ENCODE results near the gene IL23R.
A peak's percentile ranks its signal among the peaks of the same experiment; 100 is the strongest.
"Not testable (repeated sequence)": the region's sequence is repeated elsewhere in the genome, so short reads cannot be mapped to it uniquely, and the experiment has no call there.

Gene IL23R
- 0.27 to 0.88 (median 0.45) reads per million in 4 experiments for total RNA-seq

- DNase-seq: no peak
Measured at GRCh38 chr1:67166196-67166595, at the start of gene IL23R. Gene IL23R, plus strand, starts transcription at chr1:67166454. Its CDS starts 1,667 bp downstream, at chr1:67168121.

- no peak for DNase-seq
Measured at GRCh38 chr1:67118191-67118590, 48.1 kb upstream of the IL23R start.

GRCh38 chr1:67118646-67119045 is 47.6 kb upstream of the IL23R start:
- DNase-seq: no peak

- no peak for DNase-seq
Measured at GRCh38 chr1:67120855-67121619, 45.2 kb upstream of the IL23R start.

- DNase-seq: no peak
Measured at GRCh38 chr1:67124455-67124854, 41.8 kb upstream of the IL23R start.

- no peak for DNase-seq
Measured at GRCh38 chr1:67126111-67126746, 40.0 kb upstream of the IL23R start.

- DNase-seq: no peak
Measured at GRCh38 chr1:67126974-67127373, 39.3 kb upstream of the IL23R start.

- DNase-seq: no peak
Measured at GRCh38 chr1:67130673-67131072, 35.6 kb upstream of the IL23R start.

GRCh38 chr1:67133177-67133576 is 33.1 kb upstream of the IL23R start:
- DNase-seq: no peak

- peak; percentile 8 for DNase-seq
Measured at GRCh38 chr1:67134695-67135094, 31.6 kb upstream of the IL23R start, which contains the start of gene C1orf141. Gene C1orf141, minus strand, starts transcription at chr1:67134970. Its CDS starts 7,730 bp downstream, at chr1:67127240.

- DNase-seq: no peak
Measured at GRCh38 chr1:67135354-67135753, 30.9 kb upstream of the IL23R start.

GRCh38 chr1:67137307-67137753 is 28.9 kb upstream of the IL23R start:
- DNase-seq: no peak

- no peak for DNase-seq
Measured at GRCh38 chr1:67138813-67139499, 27.3 kb upstream of the IL23R start.

- no peak for DNase-seq
Measured at GRCh38 chr1:67140460-67140859, 25.8 kb upstream of the IL23R start.

- not testable (repeated sequence) for DNase-seq
Measured at GRCh38 chr1:67141832-67142231, 24.4 kb upstream of the IL23R start.

- DNase-seq: no peak
Measured at GRCh38 chr1:67142931-67143330, 23.3 kb upstream of the IL23R start.

GRCh38 chr1:67143966-67144365 is 22.3 kb upstream of the IL23R start:
- no peak for DNase-seq

GRCh38 chr1:67144696-67145095 is 21.6 kb upstream of the IL23R start:
- DNase-seq: no peak

GRCh38 chr1:67146101-67146500 is 20.2 kb upstream of the IL23R start:
- no peak for DNase-seq

- DNase-seq: no peak
Measured at GRCh38 chr1:67146539-67146938, 19.7 kb upstream of the IL23R start.

- DNase-seq: not testable (repeated sequence)
Measured at GRCh38 chr1:67147973-67148372, 18.3 kb upstream of the IL23R start.

GRCh38 chr1:67148516-67149178 is 17.6 kb upstream of the IL23R start:
- no peak for DNase-seq

GRCh38 chr1:67149179-67149770 is 17.0 kb upstream of the IL23R start:
- peak; percentile 34 for DNase-seq

Data from effector CD8-positive, alpha-beta T cell (primary cell).